ENCODE results near the gene PLS1. TPM values are rescaled to one million over a fixed set of nuclear protein-coding genes. Genes with fewer than 3 reads are reported as not detected.
"Not testable (repeated sequence)": the region's sequence is repeated elsewhere in the genome, so short reads cannot be mapped to it uniquely, and the experiment has no call there.

The PLS1 gene
- total RNA-seq, result 0.78 and 1.5 TPM in 2 replicates
- long read RNA-seq, partial matches to known transcripts, result 0 of 5 reads
- long read RNA-seq, other reads (novel, unspliced or antisense), result 2 of 5 reads

GRCh38 chr3:142595951-142596725 lies at the start of gene PLS1:
Gene PLS1 (plus strand): TSS chr3:142596393. CDS start chr3:142664238, 67,845 bp downstream.
- Mint-ChIP-seq H3K4me3 (ENCODE audit: unreplicated experiment) (peak within 1 kb of the TSS; percentile 94), H3K27me3 (ENCODE audit: unreplicated experiment) (no peaks in the 10 kb centered on the region), H3K36me3 (ENCODE audit: unreplicated experiment) (no peaks in the 10 kb centered on the region), H3K4me1 (ENCODE audit: unreplicated experiment) (peaks cover 12% of the 10 kb centered on the region), H3K9me3 (ENCODE audit: unreplicated experiment) (no peaks in the 10 kb centered on the region), H3K27ac (ENCODE audit: unreplicated experiment) (peak within 1 kb of the TSS; percentile 88)
- TF ChIP-seq CTCF (IDR thresholded peaks at IDR 0.05), result no peak
- peak; percentile 95 for DNase-seq (ENCODE audit: extremely low spot score, unreplicated experiment)

GRCh38 chr3:142549986-142550385 lies 46.2 kb upstream of the PLS1 start:
- Mint-ChIP-seq H3K27me3 (ENCODE audit: unreplicated experiment) (no peaks in the 10 kb centered on the region), H3K4me1 (ENCODE audit: unreplicated experiment) (no peaks in the 10 kb centered on the region), H3K4me3 (ENCODE audit: unreplicated experiment) (no peak overlapping the region), H3K36me3 (ENCODE audit: unreplicated experiment) (peaks cover 50% of the 10 kb centered on the region), H3K9me3 (ENCODE audit: unreplicated experiment) (peaks cover 7% of the 10 kb centered on the region), H3K27ac (ENCODE audit: unreplicated experiment) (no peak overlapping the region)
- no peak for TF ChIP-seq CTCF (IDR thresholded peaks at IDR 0.05)
- DNase-seq (ENCODE audit: extremely low spot score, unreplicated experiment), result no peak

- peaks cover 58% of the 10 kb centered on the region for H3K36me3 Mint-ChIP-seq (ENCODE audit: unreplicated experiment)
- H3K27me3 Mint-ChIP-seq (ENCODE audit: unreplicated experiment); H3K9me3 Mint-ChIP-seq (ENCODE audit: unreplicated experiment); H3K27ac Mint-ChIP-seq (ENCODE audit: unreplicated experiment); DNase-seq (ENCODE audit: extremely low spot score, unreplicated experiment); H3K4me1 Mint-ChIP-seq (ENCODE audit: unreplicated experiment); H3K4me3 Mint-ChIP-seq (ENCODE audit: unreplicated experiment): not testable (repeated sequence)
Observed at GRCh38 chr3:142552579-142552978, 43.6 kb upstream of the PLS1 start.

- Mint-ChIP-seq H3K27me3 (ENCODE audit: unreplicated experiment) (no peaks in the 10 kb centered on the region), H3K27ac (ENCODE audit: unreplicated experiment) (no peak overlapping the region), H3K4me3 (ENCODE audit: unreplicated experiment) (no peak overlapping the region), H3K9me3 (ENCODE audit: unreplicated experiment) (peaks cover 7% of the 10 kb centered on the region), H3K4me1 (ENCODE audit: unreplicated experiment) (no peaks in the 10 kb centered on the region), H3K36me3 (ENCODE audit: unreplicated experiment) (peaks cover 56% of the 10 kb centered on the region)
- no peak for TF ChIP-seq CTCF (IDR thresholded peaks at IDR 0.05)
- no peak for DNase-seq (ENCODE audit: extremely low spot score, unreplicated experiment)
Observed at GRCh38 chr3:142553741-142554140, 42.5 kb upstream of the PLS1 start.

- Mint-ChIP-seq H3K9me3 (ENCODE audit: unreplicated experiment) (no peaks in the 10 kb centered on the region), H3K4me3 (ENCODE audit: unreplicated experiment) (no peak overlapping the region), H3K36me3 (ENCODE audit: unreplicated experiment) (peaks cover 36% of the 10 kb centered on the region), H3K27me3 (ENCODE audit: unreplicated experiment) (no peaks in the 10 kb centered on the region), H3K27ac (ENCODE audit: unreplicated experiment) (no peak overlapping the region), H3K4me1 (ENCODE audit: unreplicated experiment) (no peaks in the 10 kb centered on the region)
- no peak for TF ChIP-seq CTCF (IDR thresholded peaks at IDR 0.05)
- no peak for DNase-seq (ENCODE audit: extremely low spot score, unreplicated experiment)
Observed at GRCh38 chr3:142560118-142560517, 36.1 kb upstream of the PLS1 start.

Data from osteocyte (in vitro differentiated cells).